ENCODE results near the gene DNAL1.

The DNAL1 gene

GRCh38 chr14:73710737-73711136 is 66.0 kb downstream of the DNAL1 start:
- DNase-seq, result no peak

DNA sequence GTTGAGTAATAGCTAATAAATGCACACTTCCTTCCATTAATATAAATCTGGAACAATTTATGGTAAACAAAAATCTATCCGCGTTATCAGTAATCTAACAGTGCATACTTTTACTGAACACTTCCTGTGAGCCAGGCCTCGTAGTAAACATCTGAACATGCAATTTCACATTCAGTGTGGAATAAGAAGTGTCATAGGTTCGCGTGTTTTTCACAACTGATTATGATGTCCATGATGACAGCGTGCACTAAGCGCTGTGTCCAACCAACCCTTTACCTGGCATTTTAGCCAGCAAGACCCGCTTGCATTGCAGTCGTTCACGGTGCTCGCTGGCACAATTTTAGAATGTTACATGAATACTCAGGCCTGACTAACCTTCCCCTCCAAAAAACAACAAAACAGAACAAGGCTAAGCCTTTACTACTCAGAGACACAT is 67.3 kb downstream of the DNAL1 start:
- no peak for DNase-seq

GRCh38 chr14:73712540-73713180 is 67.9 kb downstream of the DNAL1 start:
- no peak for DNase-seq

GRCh38 chr14:73713206-73713802 is 68.5 kb downstream of the DNAL1 start:
- no peak for DNase-seq

GRCh38 chr14:73713803-73714655 is 69.2 kb downstream of the DNAL1 start, which contains the start of gene PNMA1:
Gene PNMA1, minus strand, starts transcription at chr14:73714384. Its CDS starts 745 bp downstream, at chr14:73713639.
- peak; percentile 77 for DNase-seq

DNA sequence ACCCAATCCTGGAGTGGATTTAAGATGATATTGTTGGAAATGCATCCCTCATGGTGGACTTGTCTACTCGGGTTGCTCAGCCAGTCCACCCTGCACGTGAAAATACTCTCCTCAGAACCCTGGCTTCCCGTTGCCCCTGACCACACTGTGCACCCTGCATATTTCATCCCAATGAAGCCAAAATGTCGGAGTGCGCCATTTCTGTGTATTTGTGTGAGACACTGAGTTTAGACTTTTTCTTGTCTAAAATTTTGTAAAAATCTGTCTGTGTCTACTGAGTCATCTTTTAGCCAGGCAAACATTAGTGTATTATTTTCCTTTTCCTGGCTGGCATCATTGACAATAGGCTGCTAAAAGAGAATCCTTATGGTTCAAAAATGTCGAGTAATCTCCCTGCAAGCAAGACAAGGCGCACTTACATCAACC is 69.9 kb downstream of the DNAL1 start:
- DNase-seq, result no peak

GRCh38 chr14:73715707-73716106 is 70.9 kb downstream of the DNAL1 start:
- DNase-seq, result no peak

GRCh38 chr14:73717266-73717665 is 72.5 kb downstream of the DNAL1 start:
- DNase-seq, result no peak

GRCh38 chr14:73717711-73718417 is 73.1 kb downstream of the DNAL1 start:
- DNase-seq, result no peak

GRCh38 chr14:73718418-73719251 is 73.8 kb downstream of the DNAL1 start:
- DNase-seq, result no peak

- no peak for DNase-seq
These were observed 74.6 kb downstream of the DNAL1 start for GRCh38 chr14:73719361-73719760.

DNA sequence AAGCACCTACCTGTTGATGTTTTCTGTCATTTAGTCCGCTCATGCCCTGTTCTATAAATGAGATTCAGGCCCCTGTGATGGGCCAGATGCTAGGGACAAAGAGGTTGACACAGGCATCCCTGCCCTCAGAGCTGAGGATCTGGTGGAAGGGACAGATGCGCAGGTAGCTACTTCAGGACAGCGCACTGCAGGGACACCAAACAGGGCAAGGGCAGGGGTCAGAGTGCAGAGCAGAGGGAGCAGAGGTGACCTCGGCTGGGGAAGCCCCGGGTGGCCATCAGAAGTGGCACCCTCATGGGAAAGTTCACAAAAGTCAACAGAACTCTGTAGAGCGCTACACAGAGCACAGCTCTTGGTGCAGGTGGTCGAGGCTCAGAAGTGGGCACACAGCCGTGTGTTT is 75.0 kb downstream of the DNAL1 start:
- no peak for DNase-seq

DNA sequence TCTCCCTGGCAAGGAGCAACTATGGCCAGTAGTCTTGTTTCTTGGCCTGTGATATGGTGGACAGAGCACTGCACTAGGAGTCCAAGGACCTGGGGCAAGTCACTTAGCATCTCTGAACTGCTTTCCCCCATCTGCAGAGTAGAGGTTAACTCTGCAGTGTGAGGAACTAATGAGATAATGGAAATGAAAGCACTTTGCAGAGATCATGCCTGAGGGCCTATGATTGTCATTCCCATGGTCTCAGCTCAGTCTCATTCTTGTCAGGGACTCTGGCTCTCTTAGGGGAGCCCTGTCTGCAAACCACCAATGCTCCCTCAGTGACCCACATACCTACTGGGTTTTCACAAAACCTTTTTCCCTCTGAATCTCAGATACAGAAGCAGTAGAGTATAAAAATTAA is 75.8 kb downstream of the DNAL1 start:
- no peak for DNase-seq

GRCh38 chr14:73721101-73721821 is 76.5 kb downstream of the DNAL1 start:
- DNase-seq, result no peak

GRCh38 chr14:73722581-73722980 is 77.8 kb downstream of the DNAL1 start:
- no peak for DNase-seq

DNA sequence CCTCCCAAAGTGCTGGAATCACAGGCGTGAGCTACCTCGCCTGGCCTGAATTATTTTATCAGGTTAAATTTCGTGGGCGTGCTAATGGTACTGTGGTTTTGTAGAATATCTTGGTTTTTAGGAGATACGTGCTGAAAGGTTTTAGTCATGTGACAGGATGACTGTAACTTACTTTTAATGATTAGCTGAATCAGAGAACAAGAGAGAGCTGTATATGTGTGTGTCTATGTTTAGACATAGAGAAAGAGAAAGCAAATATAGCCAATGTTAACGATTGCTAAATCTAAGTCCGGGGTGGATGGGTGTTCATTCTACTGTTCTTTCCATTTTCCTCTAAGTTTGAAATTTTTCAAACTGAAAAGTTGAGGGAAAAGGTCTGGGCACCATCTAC is 78.6 kb downstream of the DNAL1 start:
- DNase-seq, result no peak

GRCh38 chr14:73723797-73724661 is 79.2 kb downstream of the DNAL1 start:
- no peak for DNase-seq

DNA sequence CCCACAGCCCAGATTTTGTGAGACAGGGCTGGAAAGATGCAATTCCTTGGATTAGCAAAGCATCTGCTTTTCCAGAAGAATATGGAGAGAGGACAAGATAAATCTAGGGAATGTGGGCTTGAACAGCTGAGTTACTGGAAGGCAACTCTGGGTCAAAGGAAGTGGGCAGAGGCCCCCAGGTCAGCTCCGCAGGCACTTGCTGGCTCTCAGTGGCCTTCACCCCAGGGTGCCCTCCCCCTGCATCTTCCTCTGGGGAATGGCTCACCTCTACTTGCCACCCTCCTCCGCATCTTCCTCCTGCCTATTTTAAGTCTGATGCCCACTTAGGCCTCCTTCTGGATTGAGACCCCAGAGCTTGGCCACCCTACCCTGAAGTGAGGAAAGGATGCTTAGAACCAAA is 79.9 kb downstream of the DNAL1 start:
- DNase-seq, result no peak

- no peak for DNase-seq
These were observed 80.6 kb downstream of the DNAL1 start for GRCh38 chr14:73725116-73726024.

All from activated T-cell treated with anti-CD3 and anti-CD28 coated beads for 4 hours (primary cell).